ENCODE data around the gene MCC. TPM values are rescaled to one million over a fixed set of nuclear protein-coding genes. Genes with fewer than 3 reads are reported as not detected.

MCC gene
- total RNA-seq, 1 experiment from 2014 or later: 7.6 TPM

GRCh38 chr5:113219695-113220094, 268.6 kb downstream of the MCC start:
- H4K8ac ChIP-seq (replicated peaks; ENCODE audit: insufficient read length, low read depth, low read length): no peak overlapping the region
- no peak overlapping the region for H2BK5ac ChIP-seq (ENCODE audit: insufficient read length, low read length)
- no peak overlapping the region for H3K18ac ChIP-seq (ENCODE audit: insufficient read length, low read depth, low read length)
- Mint-ChIP-seq H3K4me1 (peaks cover 53 to 67% of the 10 kb centered on the region in 2 experiments), H3K27me3 (ENCODE audit: low read depth) (no peaks in the 10 kb centered on the region), H3K27ac (peak overlapping the region in 2 of 3 experiments; percentile 17 to 84; a peak in 2 of 7 replicates), H3K9me3 (peaks cover 4 to 6% of the 10 kb centered on the region in 2 experiments; a peak in 3 of 5 replicates), H3K36me3 (ENCODE audit: insufficient read depth in 1 of 3, low read depth in 3 of 3) (peaks cover 2 to 19% (median 7%) of the 10 kb centered on the region in 3 experiments; a peak in 4 of 7 replicates), H3K4me3 (peak overlapping the region in 1 of 2 experiments; percentile 42; a peak in 2 of 5 replicates)
- no peaks in the 10 kb centered on the region for H3K23me2 ChIP-seq (ENCODE audit: insufficient read length, low read depth, low read length, poor library complexity, severe bottlenecking)
- no peak overlapping the region for H3K23ac ChIP-seq (ENCODE audit: insufficient read length, low read depth, low read length)
- TF ChIP-seq, protein P1, sequence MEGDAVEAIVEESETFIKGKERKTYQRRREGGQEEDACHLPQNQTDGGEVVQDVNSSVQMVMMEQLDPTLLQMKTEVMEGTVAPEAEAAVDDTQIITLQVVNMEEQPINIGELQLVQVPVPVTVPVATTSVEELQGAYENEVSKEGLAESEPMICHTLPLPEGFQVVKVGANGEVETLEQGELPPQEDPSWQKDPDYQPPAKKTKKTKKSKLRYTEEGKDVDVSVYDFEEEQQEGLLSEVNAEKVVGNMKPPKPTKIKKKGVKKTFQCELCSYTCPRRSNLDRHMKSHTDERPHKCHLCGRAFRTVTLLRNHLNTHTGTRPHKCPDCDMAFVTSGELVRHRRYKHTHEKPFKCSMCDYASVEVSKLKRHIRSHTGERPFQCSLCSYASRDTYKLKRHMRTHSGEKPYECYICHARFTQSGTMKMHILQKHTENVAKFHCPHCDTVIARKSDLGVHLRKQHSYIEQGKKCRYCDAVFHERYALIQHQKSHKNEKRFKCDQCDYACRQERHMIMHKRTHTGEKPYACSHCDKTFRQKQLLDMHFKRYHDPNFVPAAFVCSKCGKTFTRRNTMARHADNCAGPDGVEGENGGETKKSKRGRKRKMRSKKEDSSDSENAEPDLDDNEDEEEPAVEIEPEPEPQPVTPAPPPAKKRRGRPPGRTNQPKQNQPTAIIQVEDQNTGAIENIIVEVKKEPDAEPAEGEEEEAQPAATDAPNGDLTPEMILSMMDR (conservative IDR thresholded peaks at IDR 0.05): no peak
- no CpG with 5 or more reads among the region's 3 CpGs for WGBS (ENCODE audit: extremely low coverage, insufficient read length, low lambda C conversion rate)
- no peak overlapping the region for H3K4ac ChIP-seq (ENCODE audit: low read depth, low read length)
- no peaks in the 10 kb centered on the region for H4K20me1 ChIP-seq (ENCODE audit: control insufficient read depth, insufficient read depth, insufficient read length)
- H2BK20ac ChIP-seq (ENCODE audit: low read depth, low read length, poor library complexity, severe bottlenecking): no peak overlapping the region
- no peaks in the 10 kb centered on the region for H3K79me2 ChIP-seq (ENCODE audit: insufficient read depth, low read length)
- no peak overlapping the region for H3K56ac ChIP-seq (ENCODE audit: insufficient read length, low read depth, low read length)
- H3K4me1 ChIP-seq (ENCODE audit: insufficient read depth, low read length): peaks cover 27% of the 10 kb centered on the region; the same call in 1 of the 2 replicates
- no peak overlapping the region for H3K27ac ChIP-seq (ENCODE audit: insufficient read length, low read depth, low read length)
- H4K5ac ChIP-seq (ENCODE audit: insufficient read length, low read depth, low read length): no peak overlapping the region
- H3K79me1 ChIP-seq (ENCODE audit: insufficient read depth, low read depth, low read length, poor library complexity, severe bottlenecking): no peaks in the 10 kb centered on the region
- no peak overlapping the region for H3K14ac ChIP-seq (ENCODE audit: insufficient read depth, low read length)
- no peak overlapping the region for H2AFZ ChIP-seq (ENCODE audit: low read length)
- H3T11ph ChIP-seq (ENCODE audit: low read length): no peak overlapping the region
- H3K9me3 ChIP-seq (ENCODE audit: control insufficient read depth, low read depth, low read length): no peaks in the 10 kb centered on the region
- no peak overlapping the region for H4K91ac ChIP-seq (ENCODE audit: insufficient read length, low read depth, low read length)
- H3K4me2 ChIP-seq (ENCODE audit: insufficient read depth, insufficient read length, low read length): no peak overlapping the region
- H3K9ac ChIP-seq (ENCODE audit: extremely low read depth, insufficient read length, low read length): no peak overlapping the region
- no peak for DNase-seq
- no peak overlapping the region for H2BK15ac ChIP-seq (ENCODE audit: low read depth, low read length)
- no peaks in the 10 kb centered on the region for H3K27me3 ChIP-seq (ENCODE audit: insufficient read depth, low read length)
- no peak overlapping the region for H2BK12ac ChIP-seq (ENCODE audit: insufficient read length, low read depth, low read length)
- no peak overlapping the region for H2AK5ac ChIP-seq (ENCODE audit: insufficient read length, low read length)
- H2BK120ac ChIP-seq (ENCODE audit: low read depth, low read length, poor library complexity, severe bottlenecking): no peak overlapping the region

Data from H9 (cell line).